Measurements from ENCODE around the gene MGMT.

DNA sequence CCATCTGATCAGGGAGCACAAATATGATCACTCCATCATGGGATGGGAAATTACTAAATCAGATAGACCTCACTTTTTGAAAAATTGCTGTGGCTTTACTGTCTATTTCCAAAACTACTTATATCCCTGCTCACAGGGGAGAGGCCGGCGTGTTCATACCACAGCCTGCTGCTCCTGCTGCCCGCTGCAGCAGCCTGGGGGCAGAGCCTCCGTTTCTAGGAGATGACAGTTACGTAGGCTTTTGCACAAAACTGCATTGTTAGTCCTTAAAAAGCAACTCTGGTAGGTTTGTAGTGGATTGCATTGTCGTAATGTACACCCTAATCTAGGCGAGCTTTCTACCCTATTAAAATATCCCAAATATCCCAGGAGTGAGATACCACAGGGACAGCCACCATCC is 293.4 kb downstream of the MGMT start:
- TF ChIP-seq CTCF (IDR thresholded peaks at IDR 0.05) (no peak), POLR2AphosphoS5 (IDR thresholded peaks at IDR 0.05) (no peak), POLR2A (IDR thresholded peaks at IDR 0.05) (no peak), EP300 (IDR thresholded peaks at IDR 0.05) (no peak)
